LNCAP (cell line): ENCODE data around the gene RPL26.

Source experiments
- TF ChIP-seq, protein P1 (sequence below): fragments of 450-650 bp; IDR thresholded peaks from 2 replicates; pipeline ENCODE4 v1.5.1; 2017; ENCODE audit warnings: mild to moderate bottlenecking

The RPL26 gene

DNA sequence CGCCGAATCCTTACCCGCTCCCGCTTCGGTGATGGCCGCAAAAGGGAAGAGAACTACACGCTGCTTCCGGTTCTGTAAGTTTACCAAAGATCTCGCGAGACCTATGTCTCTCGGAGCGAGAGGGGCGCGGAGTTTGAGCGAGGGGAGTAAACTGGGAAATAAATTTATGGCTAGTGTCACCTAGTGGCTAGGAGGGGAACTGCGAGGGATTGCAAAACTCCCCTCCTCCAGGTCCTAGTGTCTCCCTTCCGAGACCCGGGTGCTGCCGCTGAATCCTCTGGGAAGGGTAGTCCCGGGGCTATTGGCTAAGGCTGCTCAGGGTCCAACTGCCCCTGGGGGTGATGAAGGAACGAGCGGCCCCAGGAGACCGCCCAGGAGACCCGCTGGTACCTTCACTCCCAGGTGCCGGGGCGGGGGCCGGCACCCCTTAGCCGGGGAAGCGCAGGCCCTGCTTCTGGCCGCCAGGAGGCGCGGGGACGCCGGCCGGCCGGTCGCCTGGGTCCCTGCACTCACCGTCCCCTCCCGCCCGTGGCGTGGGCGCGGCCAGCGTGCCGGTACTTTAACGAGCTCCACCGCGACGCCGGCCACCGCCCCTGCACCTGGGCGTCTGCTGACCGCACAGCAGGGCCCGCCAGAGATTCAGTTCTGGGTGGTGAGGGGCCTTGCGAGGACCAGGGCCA is at the start of gene RPL26:
Gene RPL26, minus strand, starts transcription at position 51 of the 680 bp plus-strand sequence. CDS start 883 bp downstream, outside the sequence.
- TF ChIP-seq, protein P1, sequence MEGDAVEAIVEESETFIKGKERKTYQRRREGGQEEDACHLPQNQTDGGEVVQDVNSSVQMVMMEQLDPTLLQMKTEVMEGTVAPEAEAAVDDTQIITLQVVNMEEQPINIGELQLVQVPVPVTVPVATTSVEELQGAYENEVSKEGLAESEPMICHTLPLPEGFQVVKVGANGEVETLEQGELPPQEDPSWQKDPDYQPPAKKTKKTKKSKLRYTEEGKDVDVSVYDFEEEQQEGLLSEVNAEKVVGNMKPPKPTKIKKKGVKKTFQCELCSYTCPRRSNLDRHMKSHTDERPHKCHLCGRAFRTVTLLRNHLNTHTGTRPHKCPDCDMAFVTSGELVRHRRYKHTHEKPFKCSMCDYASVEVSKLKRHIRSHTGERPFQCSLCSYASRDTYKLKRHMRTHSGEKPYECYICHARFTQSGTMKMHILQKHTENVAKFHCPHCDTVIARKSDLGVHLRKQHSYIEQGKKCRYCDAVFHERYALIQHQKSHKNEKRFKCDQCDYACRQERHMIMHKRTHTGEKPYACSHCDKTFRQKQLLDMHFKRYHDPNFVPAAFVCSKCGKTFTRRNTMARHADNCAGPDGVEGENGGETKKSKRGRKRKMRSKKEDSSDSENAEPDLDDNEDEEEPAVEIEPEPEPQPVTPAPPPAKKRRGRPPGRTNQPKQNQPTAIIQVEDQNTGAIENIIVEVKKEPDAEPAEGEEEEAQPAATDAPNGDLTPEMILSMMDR, result peak; percentile 100

DNA sequence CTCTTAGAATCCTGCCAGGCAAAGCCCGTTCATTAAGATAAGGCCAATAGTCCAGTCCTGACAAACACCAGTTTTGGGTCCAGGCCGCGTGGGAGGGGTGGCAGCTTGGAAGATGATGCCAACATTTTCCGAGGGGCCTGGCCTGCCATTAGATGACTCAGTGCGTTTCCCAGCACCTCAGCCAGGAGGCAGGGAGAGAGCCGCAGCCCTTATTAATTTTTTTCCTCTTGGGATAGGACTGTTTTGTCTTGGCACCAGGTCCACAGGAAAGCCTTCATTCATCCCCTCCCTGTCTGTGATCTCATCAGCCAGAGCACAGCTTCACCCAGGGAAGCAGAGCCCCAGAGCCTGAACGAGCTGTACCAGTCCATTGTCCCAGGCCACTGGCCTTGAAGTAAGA is 48.0 kb upstream of the RPL26 start:
- TF ChIP-seq, protein P1, result no peak

DNA sequence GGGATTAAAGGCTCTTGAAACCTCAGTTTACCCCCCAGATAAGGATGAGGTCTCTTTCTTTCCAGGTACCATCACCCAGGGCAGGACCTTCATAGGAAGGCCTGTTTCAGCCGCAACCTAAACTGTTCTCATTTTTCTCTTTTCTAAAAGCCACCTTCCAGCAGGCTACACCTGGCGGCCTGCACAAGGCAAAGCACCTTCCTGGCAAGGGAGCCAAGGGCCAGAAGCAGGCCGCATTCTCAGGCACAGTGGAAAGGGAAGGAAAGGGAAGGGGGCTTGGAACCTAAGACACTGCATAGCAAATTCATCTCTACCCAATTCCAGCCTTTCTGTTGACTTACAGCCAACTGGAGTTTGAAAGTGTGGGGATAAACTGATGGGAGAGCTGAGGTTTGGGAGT is 43.8 kb upstream of the RPL26 start:
- TF ChIP-seq, protein P1, result no peak

DNA sequence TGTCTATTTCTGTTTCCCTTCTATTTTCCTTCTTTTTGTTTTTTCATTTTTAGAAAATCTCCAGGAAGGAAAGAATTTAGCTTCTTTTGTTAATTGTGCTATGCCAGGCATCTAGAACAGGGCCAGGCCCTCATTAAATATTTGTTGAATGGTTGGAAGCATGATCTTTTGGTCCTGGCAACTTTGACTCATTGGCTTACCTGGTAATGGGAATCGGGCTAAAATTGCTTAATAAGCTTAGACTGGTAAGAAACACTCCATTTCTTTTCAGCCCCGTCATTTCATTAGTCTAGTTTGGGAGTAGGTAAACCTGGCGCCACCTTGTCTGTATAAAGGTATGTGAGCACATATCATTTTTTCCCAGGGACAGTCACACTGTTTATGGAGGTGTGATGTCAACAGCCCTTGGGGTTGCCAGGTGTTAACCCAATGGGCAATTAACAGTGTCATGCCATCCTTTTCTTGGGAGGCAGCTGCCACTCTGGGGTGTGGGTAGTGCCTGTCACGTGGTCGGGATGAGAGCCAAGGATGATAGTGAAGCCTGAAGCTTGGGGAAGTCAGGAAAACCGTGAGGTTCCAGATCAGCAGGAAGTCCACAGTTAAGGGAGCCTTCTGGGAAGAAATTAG is 43.2 kb upstream of the RPL26 start:
- TF ChIP-seq, protein P1, result no peak

DNA sequence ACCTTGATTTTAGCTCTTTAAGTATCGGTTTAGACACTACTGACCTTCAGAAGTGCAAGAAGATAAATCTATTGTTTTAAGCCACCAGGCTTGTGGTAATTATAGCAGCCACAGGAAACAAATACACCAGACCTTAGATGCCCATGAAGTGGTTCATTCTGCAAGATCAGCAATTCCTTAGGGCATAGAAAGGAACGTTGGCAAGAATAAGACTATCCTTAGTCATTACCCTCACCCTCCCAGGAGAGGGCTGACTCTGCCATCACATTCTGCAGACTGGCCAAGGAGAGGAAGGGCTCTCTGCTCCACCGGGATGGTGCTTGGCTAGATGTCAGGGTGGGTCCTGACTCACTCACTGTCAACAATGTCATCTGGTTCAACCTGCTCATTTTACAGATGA is 38.6 kb upstream of the RPL26 start:
- TF ChIP-seq, protein P1, result no peak

DNA sequence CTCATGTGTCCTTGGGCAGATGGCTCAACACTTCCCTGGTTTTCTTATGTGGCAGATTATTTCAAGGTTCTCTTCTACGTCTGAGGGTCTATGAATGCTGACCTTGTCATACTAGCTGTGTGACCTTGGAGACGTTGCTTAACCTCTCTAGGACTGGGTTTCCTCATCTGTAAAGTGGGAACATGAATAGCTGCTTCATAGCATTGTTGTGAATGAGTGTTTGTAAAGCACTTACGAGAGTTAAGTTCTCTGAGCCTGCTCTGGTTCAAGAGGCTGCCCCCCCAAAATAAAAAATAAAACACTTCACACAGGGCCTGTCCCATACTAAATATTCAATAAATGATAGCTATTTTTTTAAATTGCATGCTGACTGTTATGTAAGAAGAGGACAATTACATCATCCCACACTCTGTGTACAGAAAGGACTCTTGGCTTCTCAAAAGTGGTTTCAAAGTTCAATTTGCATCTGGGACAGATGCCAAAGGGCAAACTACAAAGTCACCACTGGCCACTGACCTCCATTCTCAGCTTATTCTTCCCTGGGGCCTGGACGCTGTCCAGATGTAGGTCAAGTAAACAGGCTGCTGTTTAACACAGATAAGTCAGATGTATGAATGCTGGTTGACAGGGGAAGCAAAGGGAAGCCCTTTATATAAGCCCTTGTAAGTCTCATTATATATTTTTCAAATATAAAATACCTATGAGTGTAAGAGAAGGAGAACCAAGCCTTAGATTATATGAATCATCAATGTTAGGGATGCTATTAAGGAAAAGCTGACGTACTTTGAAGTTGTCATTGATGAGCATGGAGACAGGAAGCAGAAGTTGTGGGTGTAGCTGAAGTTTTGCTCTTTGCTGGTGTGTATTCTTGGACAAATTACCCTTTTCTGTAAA is 37.3 kb upstream of the RPL26 start:
- TF ChIP-seq, protein P1, result no peak

DNA sequence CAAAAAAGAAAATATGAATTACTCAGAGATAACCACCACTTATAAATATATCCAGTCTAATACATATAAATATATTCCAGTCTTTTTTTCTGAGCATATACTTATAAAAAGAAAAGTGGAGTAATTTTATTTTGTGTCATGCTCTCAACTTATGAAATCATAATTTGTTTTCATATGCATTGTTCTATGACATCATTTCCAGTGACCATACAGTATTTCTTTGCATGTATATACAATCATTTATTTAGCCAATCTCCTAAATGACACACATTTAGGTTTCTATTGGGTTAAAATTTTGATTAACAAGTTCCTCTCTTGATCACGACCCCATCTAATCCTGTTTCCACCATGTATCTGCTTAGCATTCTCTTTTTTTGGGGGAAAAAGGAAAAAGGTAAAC is 36.3 kb upstream of the RPL26 start:
- TF ChIP-seq, protein P1, result no peak
